ENCODE data around the gene HOXC6. TPM values are rescaled to one million over a fixed set of nuclear protein-coding genes. Genes with fewer than 3 reads are reported as not detected.

HOXC6 gene
- total and polyA plus RNA-seq, 9 of the 15 experiments (the other 6 are each of a cell fraction or from before 2014, with no cell fraction given), result 0.06 to 4.0 (median 1.4) TPM

DNA sequence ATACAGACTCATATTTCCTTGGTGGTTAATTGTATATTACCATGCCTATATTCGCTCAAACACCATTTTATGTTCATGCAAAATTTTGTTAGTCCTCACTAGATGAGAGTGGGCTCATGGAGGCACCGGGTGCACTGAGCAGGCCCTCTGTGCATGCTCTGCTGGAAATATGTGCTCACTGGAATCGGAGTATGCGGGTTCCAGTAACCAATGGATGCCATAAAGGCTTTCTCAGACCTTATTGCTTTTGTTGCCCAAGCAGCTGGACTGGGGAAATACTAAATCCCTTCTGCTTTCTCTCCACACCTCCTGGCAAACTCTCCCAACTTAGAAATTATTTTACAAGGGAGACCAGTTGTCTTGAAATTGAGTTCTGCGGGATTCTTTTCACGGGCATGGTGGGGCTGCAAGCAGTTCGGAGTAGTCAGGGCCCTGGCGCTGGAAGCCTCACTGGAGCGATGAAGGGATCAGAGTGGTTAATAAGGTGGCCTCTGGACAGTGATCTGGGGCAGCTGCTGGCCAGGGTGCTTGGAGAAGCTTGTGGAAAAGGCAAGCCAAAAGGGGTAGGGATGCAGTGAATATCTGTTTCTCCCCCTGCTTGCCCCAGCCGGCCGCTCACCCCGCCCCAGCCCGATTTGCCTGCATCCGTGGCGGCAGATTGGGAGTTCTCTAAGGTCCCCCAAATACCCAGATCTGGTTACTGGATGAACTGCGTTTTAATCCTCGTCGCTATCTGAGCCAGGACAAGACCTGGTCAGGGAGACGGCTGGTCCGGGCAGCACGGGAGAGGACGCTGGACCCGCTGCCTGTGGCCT is 7.4 kb upstream of the HOXC6 start:
- peaks cover 10 to 49% of the 10 kb centered on the region in 2 experiments for H3K4me1 ChIP-seq (replicated peaks in 1 of 2; ENCODE audit: control insufficient read depth in 2 of 2, insufficient read depth in 2 of 2, low read length in 2 of 2)
- FAIRE-seq, result no peak
- CTCF ChIA-PET (ENCODE audit: low intra/inter-chr PET ratio), result no interaction called here
- TF ChIP-seq, protein P1, sequence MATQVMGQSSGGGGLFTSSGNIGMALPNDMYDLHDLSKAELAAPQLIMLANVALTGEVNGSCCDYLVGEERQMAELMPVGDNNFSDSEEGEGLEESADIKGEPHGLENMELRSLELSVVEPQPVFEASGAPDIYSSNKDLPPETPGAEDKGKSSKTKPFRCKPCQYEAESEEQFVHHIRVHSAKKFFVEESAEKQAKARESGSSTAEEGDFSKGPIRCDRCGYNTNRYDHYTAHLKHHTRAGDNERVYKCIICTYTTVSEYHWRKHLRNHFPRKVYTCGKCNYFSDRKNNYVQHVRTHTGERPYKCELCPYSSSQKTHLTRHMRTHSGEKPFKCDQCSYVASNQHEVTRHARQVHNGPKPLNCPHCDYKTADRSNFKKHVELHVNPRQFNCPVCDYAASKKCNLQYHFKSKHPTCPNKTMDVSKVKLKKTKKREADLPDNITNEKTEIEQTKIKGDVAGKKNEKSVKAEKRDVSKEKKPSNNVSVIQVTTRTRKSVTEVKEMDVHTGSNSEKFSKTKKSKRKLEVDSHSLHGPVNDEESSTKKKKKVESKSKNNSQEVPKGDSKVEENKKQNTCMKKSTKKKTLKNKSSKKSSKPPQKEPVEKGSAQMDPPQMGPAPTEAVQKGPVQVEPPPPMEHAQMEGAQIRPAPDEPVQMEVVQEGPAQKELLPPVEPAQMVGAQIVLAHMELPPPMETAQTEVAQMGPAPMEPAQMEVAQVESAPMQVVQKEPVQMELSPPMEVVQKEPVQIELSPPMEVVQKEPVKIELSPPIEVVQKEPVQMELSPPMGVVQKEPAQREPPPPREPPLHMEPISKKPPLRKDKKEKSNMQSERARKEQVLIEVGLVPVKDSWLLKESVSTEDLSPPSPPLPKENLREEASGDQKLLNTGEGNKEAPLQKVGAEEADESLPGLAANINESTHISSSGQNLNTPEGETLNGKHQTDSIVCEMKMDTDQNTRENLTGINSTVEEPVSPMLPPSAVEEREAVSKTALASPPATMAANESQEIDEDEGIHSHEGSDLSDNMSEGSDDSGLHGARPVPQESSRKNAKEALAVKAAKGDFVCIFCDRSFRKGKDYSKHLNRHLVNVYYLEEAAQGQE (IDR thresholded peaks at IDR 0.05; ENCODE audit: borderline replicate concordance), result no peak
- TF ChIP-seq, protein P1 (CRISPR knock-in tag; IDR thresholded peaks at IDR 0.05; ENCODE audit: low read depth), result no peak
- TF ChIP-seq, protein P2, sequence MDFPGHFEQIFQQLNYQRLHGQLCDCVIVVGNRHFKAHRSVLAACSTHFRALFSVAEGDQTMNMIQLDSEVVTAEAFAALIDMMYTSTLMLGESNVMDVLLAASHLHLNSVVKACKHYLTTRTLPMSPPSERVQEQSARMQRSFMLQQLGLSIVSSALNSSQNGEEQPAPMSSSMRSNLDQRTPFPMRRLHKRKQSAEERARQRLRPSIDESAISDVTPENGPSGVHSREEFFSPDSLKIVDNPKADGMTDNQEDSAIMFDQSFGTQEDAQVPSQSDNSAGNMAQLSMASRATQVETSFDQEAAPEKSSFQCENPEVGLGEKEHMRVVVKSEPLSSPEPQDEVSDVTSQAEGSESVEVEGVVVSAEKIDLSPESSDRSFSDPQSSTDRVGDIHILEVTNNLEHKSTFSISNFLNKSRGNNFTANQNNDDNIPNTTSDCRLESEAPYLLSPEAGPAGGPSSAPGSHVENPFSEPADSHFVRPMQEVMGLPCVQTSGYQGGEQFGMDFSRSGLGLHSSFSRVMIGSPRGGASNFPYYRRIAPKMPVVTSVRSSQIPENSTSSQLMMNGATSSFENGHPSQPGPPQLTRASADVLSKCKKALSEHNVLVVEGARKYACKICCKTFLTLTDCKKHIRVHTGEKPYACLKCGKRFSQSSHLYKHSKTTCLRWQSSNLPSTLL (IDR thresholded peaks at IDR 0.05), result no peak
- TF ChIP-seq GATAD2A (IDR thresholded peaks at IDR 0.05), result no peak
- TF ChIP-seq GATA2 (CRISPR knock-in tag; IDR thresholded peaks at IDR 0.05), result no peak
- TF ChIP-seq HLTF (IDR thresholded peaks at IDR 0.05), result no peak
- TF ChIP-seq, protein P3, sequence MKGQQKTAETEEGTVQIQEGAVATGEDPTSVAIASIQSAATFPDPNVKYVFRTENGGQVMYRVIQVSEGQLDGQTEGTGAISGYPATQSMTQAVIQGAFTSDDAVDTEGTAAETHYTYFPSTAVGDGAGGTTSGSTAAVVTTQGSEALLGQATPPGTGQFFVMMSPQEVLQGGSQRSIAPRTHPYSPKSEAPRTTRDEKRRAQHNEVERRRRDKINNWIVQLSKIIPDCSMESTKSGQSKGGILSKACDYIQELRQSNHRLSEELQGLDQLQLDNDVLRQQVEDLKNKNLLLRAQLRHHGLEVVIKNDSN (CRISPR knock-in tag; IDR thresholded peaks at IDR 0.05), result no peak
- TF ChIP-seq CBFA2T2 (conservative IDR thresholded peaks at IDR 0.05), result no peak
- WGBS (ENCODE audit: insufficient coverage, low coverage, missing lambda C conversion rate), result 84% methylated on average over 22 of the region's 23 CpGs
- intact Hi-C loops (cut with micrococcal nuclease), result no loop called here
- peak overlapping the region in 1 of 2 experiments; percentile 73; a peak in 2 of 4 replicates for H3K9ac ChIP-seq (ENCODE audit: insufficient read depth in 1 of 2, low read depth in 2 of 2, low read length in 2 of 2)
- no peak for DNase-seq (ENCODE audit: extremely low read depth in 1 of 4, low spot score in 3 of 4)
- no peak overlapping the region for H3K27ac ChIP-seq (ENCODE audit: extremely low read depth, low read depth, low read length)
- H3K27me3 ChIP-seq (ENCODE audit: control insufficient read depth in 2 of 2, insufficient read depth in 2 of 2, low read length in 2 of 2), result no peaks in the 10 kb centered on the region
- in situ Hi-C loops (cut with MboI), result loop anchor here (10.0 kb wide), 1 partner anchor 174 kb away; no protein-coding TSS in a partner anchor
- H3K4me3 ChIP-seq, result no peak overlapping the region
- no peak overlapping the region for H2AFZ ChIP-seq (ENCODE audit: low read depth, low read length)
- POLR2A ChIA-PET, result no interaction called here
- BruUV-seq (replicated peaks), result no TSS peak
- ATAC-seq, result no peak
- no peaks in the 10 kb centered on the region for H4K20me1 ChIP-seq (replicated peaks; ENCODE audit: control insufficient read depth, insufficient read depth, low read length)
- H3K9me1 ChIP-seq (ENCODE audit: control insufficient read depth, insufficient read depth, low read length), result no peaks in the 10 kb centered on the region
- no peaks in the 10 kb centered on the region for H3K36me3 ChIP-seq (ENCODE audit: control insufficient read depth, insufficient read depth, low read length)
- no peak overlapping the region for H3K4me2 ChIP-seq (ENCODE audit: insufficient read depth, low read length)
- no peaks in the 10 kb centered on the region for H3K9me3 ChIP-seq (replicated peaks; ENCODE audit: control insufficient read depth, insufficient read depth, low read depth, low read length)
- peaks cover 3% of the 10 kb centered on the region; the same call in 2 of the 3 replicates for H3K79me2 ChIP-seq (ENCODE audit: control insufficient read depth, insufficient read depth, low read length)
